C4-2B (cell line): ENCODE results near the gene SEC14L2.

Experiments
- H3K27ac ChIP-seq: fragments of 450-650 bp; 2 replicates; pipeline ENCODE4 v1.5.1; 2017
- ZFX ChIP-seq: fragments of 450-650 bp; IDR thresholded peaks from 2 replicates; pipeline ENCODE4 v1.6.1; 2017
- TF ChIP-seq, protein P1 (sequence below): fragments of 450-650 bp; conservative IDR thresholded peaks from 2 replicates; pipeline ENCODE4 v1.5.1; 2017; ENCODE audit warnings: mild to moderate bottlenecking

The SEC14L2 gene

DNA sequence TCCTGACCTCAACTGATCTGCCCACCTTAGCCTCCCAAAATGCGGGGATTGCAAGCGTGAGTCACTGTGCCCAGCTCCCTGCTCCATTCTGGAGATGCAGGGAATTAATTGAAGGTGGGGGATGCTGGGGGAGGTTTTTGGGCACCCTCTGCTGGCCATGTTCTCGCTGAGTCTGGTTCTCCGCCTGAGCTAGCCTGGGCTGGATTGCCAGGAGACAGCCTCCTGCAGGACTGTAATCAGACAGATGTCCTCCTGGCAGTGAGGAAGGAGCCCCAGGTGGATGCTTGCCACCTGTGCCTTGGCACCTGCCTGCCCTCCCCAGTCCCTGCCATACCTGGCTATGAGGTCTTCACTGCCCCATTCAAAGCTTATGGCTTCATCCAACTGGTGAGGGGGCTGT lies 34.1 kb downstream of the SEC14L2 start:
- no peak for TF ChIP-seq ZFX
- TF ChIP-seq, protein P1, sequence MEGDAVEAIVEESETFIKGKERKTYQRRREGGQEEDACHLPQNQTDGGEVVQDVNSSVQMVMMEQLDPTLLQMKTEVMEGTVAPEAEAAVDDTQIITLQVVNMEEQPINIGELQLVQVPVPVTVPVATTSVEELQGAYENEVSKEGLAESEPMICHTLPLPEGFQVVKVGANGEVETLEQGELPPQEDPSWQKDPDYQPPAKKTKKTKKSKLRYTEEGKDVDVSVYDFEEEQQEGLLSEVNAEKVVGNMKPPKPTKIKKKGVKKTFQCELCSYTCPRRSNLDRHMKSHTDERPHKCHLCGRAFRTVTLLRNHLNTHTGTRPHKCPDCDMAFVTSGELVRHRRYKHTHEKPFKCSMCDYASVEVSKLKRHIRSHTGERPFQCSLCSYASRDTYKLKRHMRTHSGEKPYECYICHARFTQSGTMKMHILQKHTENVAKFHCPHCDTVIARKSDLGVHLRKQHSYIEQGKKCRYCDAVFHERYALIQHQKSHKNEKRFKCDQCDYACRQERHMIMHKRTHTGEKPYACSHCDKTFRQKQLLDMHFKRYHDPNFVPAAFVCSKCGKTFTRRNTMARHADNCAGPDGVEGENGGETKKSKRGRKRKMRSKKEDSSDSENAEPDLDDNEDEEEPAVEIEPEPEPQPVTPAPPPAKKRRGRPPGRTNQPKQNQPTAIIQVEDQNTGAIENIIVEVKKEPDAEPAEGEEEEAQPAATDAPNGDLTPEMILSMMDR, result no peak; the same call in 1 of the 2 replicates
- no peak overlapping the region for H3K27ac ChIP-seq

DNA sequence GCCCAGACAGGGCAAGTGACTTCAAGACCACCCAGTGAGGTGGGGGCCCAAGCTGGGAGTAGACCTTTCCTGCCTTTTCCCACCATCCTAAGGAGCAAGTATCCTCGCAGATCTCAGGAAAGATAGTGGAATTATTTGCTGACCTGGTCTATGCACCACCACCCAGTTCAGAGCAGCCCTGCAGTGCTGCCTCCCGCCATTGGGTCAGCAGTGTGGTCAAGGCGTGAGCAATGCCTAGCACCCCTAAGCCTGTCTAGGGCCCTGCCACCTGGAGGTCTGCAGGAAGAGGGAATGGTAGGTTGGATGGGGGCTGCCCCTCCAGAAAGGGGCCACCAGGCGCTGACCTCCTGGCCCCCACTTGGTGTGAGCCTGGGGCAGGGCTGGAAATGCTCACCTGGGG lies 35.3 kb downstream of the SEC14L2 start:
- H3K27ac ChIP-seq, result no peak overlapping the region
- TF ChIP-seq, protein P1, result no peak
- no peak for TF ChIP-seq ZFX

DNA sequence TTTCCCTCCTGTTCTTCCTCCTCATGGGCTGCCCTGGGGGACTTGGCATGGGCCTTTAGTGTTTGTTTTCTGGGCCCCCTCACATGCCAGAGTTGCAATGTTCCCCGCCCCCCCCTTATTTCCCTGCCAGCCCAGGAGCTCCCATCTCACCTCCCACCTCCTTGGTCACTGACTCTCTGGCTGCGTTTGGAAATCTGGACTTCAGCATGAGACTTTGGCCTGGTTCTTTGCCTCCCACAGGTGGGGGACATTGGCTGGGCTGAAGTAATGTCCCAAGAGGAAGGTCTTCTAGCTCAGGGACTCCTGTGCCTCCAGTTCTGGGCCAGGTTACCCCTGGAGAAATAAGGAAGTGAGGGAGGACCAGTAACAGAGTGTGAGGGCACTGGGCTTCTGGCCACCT lies 35.7 kb downstream of the SEC14L2 start:
- H3K27ac ChIP-seq, result no peak overlapping the region
- TF ChIP-seq, protein P1, result no peak
- no peak for TF ChIP-seq ZFX

DNA sequence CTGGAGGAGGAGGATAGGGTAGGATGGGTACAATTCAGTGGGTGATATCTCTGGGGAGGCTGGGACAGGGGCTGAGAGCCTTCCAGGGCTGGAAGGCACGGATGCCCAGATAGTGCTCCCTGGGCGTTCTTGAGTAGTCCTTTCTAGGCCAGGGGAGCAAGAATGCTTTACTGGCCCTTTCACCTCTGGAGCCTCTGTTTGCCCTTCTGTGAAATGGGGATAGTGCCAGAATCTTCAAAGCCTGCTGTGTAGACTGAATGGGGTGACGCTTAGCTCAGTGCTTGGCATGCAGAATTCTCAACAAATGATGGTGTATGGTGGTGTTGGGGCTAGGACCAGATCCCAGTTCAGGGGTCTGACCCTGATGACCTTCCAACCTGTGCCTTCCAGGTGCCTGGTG lies 36.4 kb downstream of the SEC14L2 start:
- no peak for TF ChIP-seq ZFX
- TF ChIP-seq, protein P1, result no peak
- H3K27ac ChIP-seq, result no peak overlapping the region

DNA sequence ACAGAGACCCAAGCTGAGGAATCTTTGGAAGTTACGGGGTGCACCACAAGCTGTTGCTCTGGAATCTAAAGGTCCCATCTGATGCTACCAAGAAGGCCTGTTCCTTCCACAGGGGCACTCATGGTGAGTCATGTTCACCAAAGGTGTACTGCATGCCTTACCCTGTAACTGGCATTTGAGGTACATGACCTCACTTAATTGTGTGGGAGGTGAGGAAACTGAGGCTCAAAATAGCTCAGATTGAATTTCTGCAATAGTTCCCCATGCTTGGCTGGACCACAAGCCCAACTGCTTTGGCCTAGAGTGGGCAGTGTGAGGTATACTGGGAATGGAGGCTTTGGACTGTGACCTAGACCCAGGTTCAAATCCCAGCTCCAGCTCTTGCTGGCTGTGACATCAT lies 37.0 kb downstream of the SEC14L2 start:
- H3K27ac ChIP-seq, result no peak overlapping the region
- no peak for TF ChIP-seq ZFX
- TF ChIP-seq, protein P1, result no peak

DNA sequence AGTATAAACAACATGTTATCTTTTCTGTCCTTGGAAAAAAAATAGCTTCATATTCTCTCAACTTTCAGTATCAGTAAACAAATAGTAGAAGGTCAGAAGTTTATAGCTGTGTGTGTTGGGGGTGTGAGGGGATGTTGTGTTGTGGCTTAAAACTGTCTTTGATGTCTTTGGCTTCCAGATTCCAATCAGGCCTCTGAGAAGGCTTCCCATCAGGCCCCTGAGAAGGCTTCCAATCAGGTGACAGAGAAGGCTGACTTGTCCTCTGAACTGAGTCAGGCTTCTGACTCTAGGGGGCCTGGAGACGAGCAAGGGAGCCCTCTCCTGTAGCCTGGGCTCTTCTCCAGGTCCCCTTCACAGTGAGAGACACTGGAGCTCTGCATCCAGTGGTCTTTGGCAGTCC lies 38.0 kb downstream of the SEC14L2 start:
- TF ChIP-seq ZFX, result no peak
- TF ChIP-seq, protein P1, result no peak
- H3K27ac ChIP-seq, result no peak overlapping the region

DNA sequence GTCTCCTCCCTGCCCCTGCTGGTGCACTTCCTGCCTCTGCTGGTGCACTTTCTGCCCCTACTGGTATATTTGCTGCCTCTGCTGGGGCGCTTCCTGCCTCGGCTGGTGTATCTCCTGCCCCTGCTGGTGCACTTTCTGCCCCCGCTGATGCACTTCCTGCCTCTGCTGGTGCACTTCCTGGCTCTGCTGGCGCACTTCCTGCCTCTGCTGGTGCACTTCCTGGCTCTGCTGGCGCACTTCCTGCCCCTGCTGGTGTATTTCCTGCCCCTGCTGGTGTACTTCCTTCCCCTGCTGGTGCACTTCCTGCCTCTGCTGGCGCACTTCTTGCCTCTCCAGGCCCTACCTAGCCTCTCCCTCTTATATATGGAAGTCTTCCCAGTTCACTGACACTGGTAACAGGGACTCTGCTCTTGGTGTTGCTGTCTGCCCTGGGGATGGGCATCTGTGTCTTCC lies 38.9 kb downstream of the SEC14L2 start:
- TF ChIP-seq, protein P1, result no peak
- TF ChIP-seq ZFX, result no peak
- H3K27ac ChIP-seq, result no peak overlapping the region
